SK-N-SH (cell line): ENCODE results near the gene AMIGO1. TPM values are rescaled to one million over a fixed set of nuclear protein-coding genes. Genes with fewer than 3 reads are reported as not detected.

Source experiments
- CTCF ChIA-PET: fragments of 300-600, 350-600 bp; formaldehyde crosslinking; extraction: SDS; loops from one replicate; lab custom pipeline; 2021; lab: Yijun Ruan, JAX
- POLR2A ChIA-PET: fragments of 350-600 bp; sonication (Branson Sonifier 250); formaldehyde crosslinking; extraction: SDS; loops from one replicate; lab custom pipeline; 2020; ENCODE audit warnings: antibody characterized with exemption, inconsistent platforms; lab: Yijun Ruan, JAX
- DNase-seq: peaks from one replicate; pipeline ENCODE4 v3.0.0; 2012
- H2AFZ ChIP-seq: fragments of 200-600 bp; sonication (generic); 2 replicates; pipeline ENCODE4 v1.8.1; 2016; ENCODE audit warnings: antibody characterized with exemption, mild to moderate bottlenecking, low read depth
- H3F3A ChIP-seq: fragments of 200-600 bp; sonication (generic); replicated peaks from 2 replicates; pipeline ENCODE3; 2016; ENCODE audit warnings: antibody characterized with exemption, mild to moderate bottlenecking; ENCODE audit not compliant: insufficient read depth
- H3K27ac ChIP-seq, 2 experiments: fragments of 200-500 bp in 1 of 2; fragments of 200-600 bp in 1 of 2; sonication (Bioruptor generic) in 1 of 2; sonication (generic), shearing (Covaris generic) in 1 of 2; 2 replicates each; pipeline versions ENCODE4 v1.5.1 to v1.6.1; 2014 to 2016; ENCODE audit warnings: low read depth in 2 of 2, inconsistent platforms in 1 of 2, low read length in 1 of 2, mild to moderate bottlenecking in 1 of 2, mixed read lengths in 1 of 2
- H3K27me3 ChIP-seq: fragments of 200-600 bp; sonication (generic), shearing (Covaris generic); 2 replicates; pipeline ENCODE4 v1.6.1; 2016; ENCODE audit warnings: mixed run types; ENCODE audit not compliant: insufficient read depth
- H3K36me3 ChIP-seq, 2 experiments: fragments of 200-500 bp in 1 of 2; fragments of 200-600 bp in 1 of 2; sonication (Bioruptor generic) in 1 of 2; sonication (generic) in 1 of 2; replicated peaks in 1 of 2; 2 replicates each; pipeline versions ENCODE3 to v1.5.1; 2014 to 2016; ENCODE audit warnings: low read length in 1 of 2, mild to moderate bottlenecking in 1 of 2; ENCODE audit not compliant: insufficient read depth in 2 of 2, control insufficient read depth in 1 of 2
- H3K4me1 ChIP-seq, 2 experiments: fragments of 200-500 bp in 1 of 2; fragments of 200-600 bp in 1 of 2; sonication (Bioruptor generic) in 1 of 2; sonication (generic), shearing (Covaris generic) in 1 of 2; 2 replicates each; pipeline versions ENCODE4 v1.5.1 to v1.6.1; 2014 to 2016; ENCODE audit warnings: low read depth in 1 of 2, low read length in 1 of 2, mixed run types in 1 of 2; ENCODE audit not compliant: insufficient read depth in 2 of 2, control insufficient read depth in 1 of 2
- H3K4me2 ChIP-seq: fragments of 200-600 bp; sonication (generic), shearing (Covaris generic); 2 replicates; pipeline ENCODE4 v1.6.1; 2017; ENCODE audit warnings: mixed run types
- H3K4me3 ChIP-seq, 2 experiments: fragments of 200-500 bp in 1 of 2; fragments of 200-600 bp in 1 of 2; sonication (Bioruptor generic) in 1 of 2; sonication (generic), shearing (Covaris generic) in 1 of 2; 2 replicates each; pipeline versions ENCODE4 v1.5.1 to v1.8.1; 2014 to 2016; ENCODE audit warnings: low read depth in 2 of 2, inconsistent platforms in 1 of 2, low read length in 1 of 2, mild to moderate bottlenecking in 1 of 2, mixed read lengths in 1 of 2, moderate library complexity in 1 of 2
- H3K79me2 ChIP-seq: fragments of 200-600 bp; sonication (generic); 2 replicates; pipeline ENCODE4 v1.8.1; 2017; ENCODE audit warnings: mild to moderate bottlenecking; ENCODE audit not compliant: insufficient read depth
- H3K9ac ChIP-seq: fragments of 200-600 bp; sonication (generic); 2 replicates; pipeline ENCODE4 v1.6.1; 2017; ENCODE audit warnings: mixed run types
- H3K9me2 ChIP-seq: fragments of 200-600 bp; sonication (generic); 2 replicates; pipeline ENCODE4 v1.6.1; 2017; ENCODE audit warnings: mixed run types
- H3K9me3 ChIP-seq: fragments of 200-600 bp; sonication (generic); 2 replicates; pipeline ENCODE4 v1.6.1; 2017; ENCODE audit warnings: mixed run types, mild to moderate bottlenecking, moderate library complexity
- H4K20me1 ChIP-seq: fragments of 200-600 bp; sonication (generic); 2 replicates; pipeline ENCODE4 v1.6.1; 2017; ENCODE audit warnings: mild to moderate bottlenecking, mixed run types; ENCODE audit not compliant: insufficient read depth
- CHD2 ChIP-seq: fragments of 150-350 bp; IDR thresholded peaks from 2 replicates; pipeline ENCODE4 v1.6.1; 2018; ENCODE audit warnings: low read length; ENCODE audit not compliant: partially characterized antibody
- CTCF ChIP-seq: fragments of 200-600 bp; sonication (generic); IDR thresholded peaks from 2 replicates; pipeline ENCODE4 v1.6.1; 2017; ENCODE audit warnings: antibody characterized with exemption, mild to moderate bottlenecking, moderate library complexity
- EP300 ChIP-seq, 2 experiments: IDR thresholded peaks; 2 replicates each; pipeline versions ENCODE4 v1.4.0 to v1.6.1; 2012; ENCODE audit warnings: borderline replicate concordance in 1 of 2, low read depth in 1 of 2, low read length in 1 of 2
- GABPA ChIP-seq: IDR thresholded peaks from 2 replicates; pipeline ENCODE4 v1.4.0; 2012; ENCODE audit warnings: low read depth, mild to moderate bottlenecking
- JUND ChIP-seq: IDR thresholded peaks from 2 replicates; pipeline ENCODE4 v1.4.0; 2012
- POLR2AphosphoS5 ChIP-seq: IDR thresholded peaks from 2 replicates; pipeline ENCODE4 v1.6.1; 2012; ENCODE audit warnings: low read depth, low read length
- RAD21 ChIP-seq: IDR thresholded peaks from 2 replicates; pipeline ENCODE4 v1.6.1; 2012; ENCODE audit warnings: mild to moderate bottlenecking, low read length
- RFX5 ChIP-seq: IDR thresholded peaks from 2 replicates; pipeline ENCODE4 v1.6.1; 2012; ENCODE audit warnings: mild to moderate bottlenecking, improper control_type of control experiment, low read length
- RXRA ChIP-seq: IDR thresholded peaks from 2 replicates; pipeline ENCODE4 v1.4.0; 2012; ENCODE audit warnings: low read depth, mild to moderate bottlenecking, borderline replicate concordance
- SIN3A ChIP-seq: IDR thresholded peaks from 2 replicates; pipeline ENCODE4 v1.6.1; 2012; ENCODE audit warnings: low read depth, mild to moderate bottlenecking, low read length, moderate library complexity, borderline replicate concordance
- SMC3 ChIP-seq: IDR thresholded peaks from 2 replicates; pipeline ENCODE4 v1.6.1; 2012; ENCODE audit warnings: low read depth, low read length, improper control_type of control experiment
- TAF1 ChIP-seq: IDR thresholded peaks from 2 replicates; pipeline ENCODE4 v1.6.1; 2012; ENCODE audit warnings: low read depth, mild to moderate bottlenecking, low read length, moderate library complexity, borderline replicate concordance
- TEAD4 ChIP-seq: IDR thresholded peaks from 2 replicates; pipeline ENCODE4 v1.4.0; 2012; ENCODE audit warnings: mild to moderate bottlenecking, borderline replicate concordance; ENCODE audit not compliant: insufficient read depth
- YY1 ChIP-seq: IDR thresholded peaks from 2 replicates; pipeline ENCODE4 v1.4.0; 2012; ENCODE audit warnings: low read depth, mild to moderate bottlenecking
- ZBTB33 ChIP-seq: IDR thresholded peaks from 2 replicates; pipeline ENCODE4 v1.4.0; 2012; ENCODE audit warnings: low read depth, borderline replicate concordance
- WGBS: methylation state at CpG from one replicate; pipeline ENCODE4 v1.1.6; 2017; ENCODE audit warnings: low lambda C conversion rate; 5-methylcytosine and 5-hydroxymethylcytosine counted together
- polyA plus RNA-seq, 3 experiments: library from polyadenylated mRNA; depleted of rRNA; stranded (reverse); fragments of >200 nt; gene quantifications; 2 replicates each; pipeline ENCODE4 v1.2.3, GENCODE V29; 2012
- TF ChIP-seq, protein P1 (sequence below): IDR thresholded peaks from 2 replicates; pipeline ENCODE4; 2012
- TF ChIP-seq, protein P2 (sequence below): fragments of 150-350 bp; IDR thresholded peaks from 2 replicates; pipeline ENCODE4 v1.6.1; 2016; ENCODE audit warnings: mild to moderate bottlenecking, low read depth, low read length
- TF ChIP-seq, protein P3 (sequence below): IDR thresholded peaks from 2 replicates; pipeline ENCODE4 v1.4.0; 2012; ENCODE audit warnings: low read depth, borderline replicate concordance

The AMIGO1 gene
- polyA plus RNA-seq, 1 of the 3 experiments (the other 2 are of a cell fraction) = 0.95 TPM

- Histone ChIP-seq H3K9me3 (no peaks in the 10 kb centered on the region), H3K9ac (no peak overlapping the region), H4K20me1 (no peaks in the 10 kb centered on the region), H3K4me3 (no peak overlapping the region), H3K36me3 (no peaks in the 10 kb centered on the region), H3K4me2 (no peak overlapping the region), H3F3A (no peaks in the 10 kb centered on the region), H3K4me1 (no peaks in the 10 kb centered on the region; a peak in 1 of 4 replicates), H2AFZ (no peak overlapping the region)
- no peak for DNase-seq
- POLR2A ChIA-PET = no interaction called here
- CTCF ChIA-PET = interaction anchor here (0.8 to 1.7 kb wide), 4 partner anchors 12 to 79 kb away, joined by 3 to 5 read pairs (median 4); no protein-coding TSS in a partner anchor
- WGBS = 36% methylated on average over 5 of the region's 6 CpGs
- no peak for TF ChIP-seq SMC3
- TF ChIP-seq, all 33 proteins: peak for 0
- Histone ChIP-seq H3K9me2 (no peaks in the 10 kb centered on the region), H3K27ac (no peak overlapping the region), H3K79me2 (no peaks in the 10 kb centered on the region), H3K27me3 (peaks cover 77% of the 10 kb centered on the region)
Measured at GRCh38 chr1:109477821-109478220, 31.7 kb downstream of the AMIGO1 start.

GRCh38 chr1:109476825-109477224, 32.7 kb downstream of the AMIGO1 start:
- H4K20me1 ChIP-seq = no peaks in the 10 kb centered on the region
- no peak overlapping the region for H3K27ac ChIP-seq
- no peak for DNase-seq
- peaks cover 83% of the 10 kb centered on the region for H3K27me3 ChIP-seq
- H3K79me2 ChIP-seq = no peaks in the 10 kb centered on the region
- no peak overlapping the region for H3K4me2 ChIP-seq
- H3K9ac ChIP-seq = no peak overlapping the region
- no peaks in the 10 kb centered on the region for H3K9me3 ChIP-seq
- H3K36me3 ChIP-seq = no peaks in the 10 kb centered on the region
- POLR2A ChIA-PET = no interaction called here
- WGBS = 49% methylated on average over 8 of the region's 8 CpGs
- H3F3A ChIP-seq = no peaks in the 10 kb centered on the region
- H3K4me1 ChIP-seq = no peaks in the 10 kb centered on the region; a peak in 1 of 4 replicates
- H3K4me3 ChIP-seq = no peak overlapping the region
- no peaks in the 10 kb centered on the region for H3K9me2 ChIP-seq
- TF ChIP-seq CHD2 (no peak), SIN3A (no peak), RFX5 (no peak), POLR2AphosphoS5 (no peak), ZBTB33 (no peak), YY1 (no peak), RAD21 (no peak), CTCF (no peak), JUND (no peak), TAF1 (no peak), GABPA (no peak), RXRA (no peak), TEAD4 (no peak), EP300 (IDR thresholded peaks at IDR 0.05; ENCODE audit: borderline replicate concordance in 1 of 2, low read depth in 1 of 2, low read length in 1 of 2) (no peak)
- TF ChIP-seq, protein P1, sequence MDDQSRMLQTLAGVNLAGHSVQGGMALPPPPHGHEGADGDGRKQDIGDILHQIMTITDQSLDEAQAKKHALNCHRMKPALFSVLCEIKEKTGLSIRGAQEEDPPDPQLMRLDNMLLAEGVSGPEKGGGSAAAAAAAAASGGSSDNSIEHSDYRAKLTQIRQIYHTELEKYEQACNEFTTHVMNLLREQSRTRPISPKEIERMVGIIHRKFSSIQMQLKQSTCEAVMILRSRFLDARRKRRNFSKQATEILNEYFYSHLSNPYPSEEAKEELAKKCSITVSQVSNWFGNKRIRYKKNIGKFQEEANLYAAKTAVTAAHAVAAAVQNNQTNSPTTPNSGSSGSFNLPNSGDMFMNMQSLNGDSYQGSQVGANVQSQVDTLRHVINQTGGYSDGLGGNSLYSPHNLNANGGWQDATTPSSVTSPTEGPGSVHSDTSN = no peak
- TF ChIP-seq, protein P2, sequence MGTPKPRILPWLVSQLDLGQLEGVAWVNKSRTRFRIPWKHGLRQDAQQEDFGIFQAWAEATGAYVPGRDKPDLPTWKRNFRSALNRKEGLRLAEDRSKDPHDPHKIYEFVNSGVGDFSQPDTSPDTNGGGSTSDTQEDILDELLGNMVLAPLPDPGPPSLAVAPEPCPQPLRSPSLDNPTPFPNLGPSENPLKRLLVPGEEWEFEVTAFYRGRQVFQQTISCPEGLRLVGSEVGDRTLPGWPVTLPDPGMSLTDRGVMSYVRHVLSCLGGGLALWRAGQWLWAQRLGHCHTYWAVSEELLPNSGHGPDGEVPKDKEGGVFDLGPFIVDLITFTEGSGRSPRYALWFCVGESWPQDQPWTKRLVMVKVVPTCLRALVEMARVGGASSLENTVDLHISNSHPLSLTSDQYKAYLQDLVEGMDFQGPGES = no peak
- TF ChIP-seq, protein P3, sequence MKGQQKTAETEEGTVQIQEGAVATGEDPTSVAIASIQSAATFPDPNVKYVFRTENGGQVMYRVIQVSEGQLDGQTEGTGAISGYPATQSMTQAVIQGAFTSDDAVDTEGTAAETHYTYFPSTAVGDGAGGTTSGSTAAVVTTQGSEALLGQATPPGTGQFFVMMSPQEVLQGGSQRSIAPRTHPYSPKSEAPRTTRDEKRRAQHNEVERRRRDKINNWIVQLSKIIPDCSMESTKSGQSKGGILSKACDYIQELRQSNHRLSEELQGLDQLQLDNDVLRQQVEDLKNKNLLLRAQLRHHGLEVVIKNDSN = no peak
- CTCF ChIA-PET = interaction anchor here (2.1 kb wide), 1 partner anchor 56 kb away, joined by 10 read pairs; no protein-coding TSS in a partner anchor
- no peak overlapping the region for H2AFZ ChIP-seq
